Esophagus muscularis mucosa (tissue), 3 donors: ENCODE measurements around the gene CTTNBP2NL.

Experiments
- POLR2A ChIP-seq: fragments of 450-650 bp; IDR thresholded peaks from one replicate; pipeline ENCODE4 v1.6.1; 2017; ENCODE audit warnings: antibody characterized with exemption, moderate library complexity, mild to moderate bottlenecking, low read depth
- TF ChIP-seq, protein P1 (sequence below), 3 experiments: fragments of 200-600 bp in 2 of 3; fragments of 450-650 bp in 1 of 3; sonication (generic) in 2 of 3; IDR thresholded peaks; one replicate each; pipeline ENCODE4 v1.5.1; 2017 to 2019; ENCODE audit warnings: antibody characterized with exemption in 3 of 3, mild to moderate bottlenecking in 2 of 3, moderate library complexity in 1 of 3

DNA sequence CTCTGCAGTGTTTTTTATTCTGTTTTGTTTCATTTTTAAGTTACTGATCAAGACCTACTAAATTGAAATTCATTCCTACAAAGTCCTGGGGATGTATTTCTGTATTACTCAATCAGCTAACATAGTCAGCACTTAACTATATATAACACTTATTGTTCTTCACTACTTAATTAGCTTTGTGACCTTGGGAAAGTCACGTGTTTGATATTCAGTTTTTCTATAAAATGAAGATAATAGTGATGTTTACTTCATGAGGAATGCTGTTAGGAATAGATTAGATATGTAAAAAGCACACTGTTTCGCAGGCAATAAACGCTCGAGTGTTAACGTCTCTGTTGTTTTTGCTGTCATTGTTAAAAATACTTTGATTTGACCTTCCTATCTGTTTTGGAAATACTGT lies 44.6 kb downstream of the CTTNBP2NL start:
- TF ChIP-seq, protein P1, sequence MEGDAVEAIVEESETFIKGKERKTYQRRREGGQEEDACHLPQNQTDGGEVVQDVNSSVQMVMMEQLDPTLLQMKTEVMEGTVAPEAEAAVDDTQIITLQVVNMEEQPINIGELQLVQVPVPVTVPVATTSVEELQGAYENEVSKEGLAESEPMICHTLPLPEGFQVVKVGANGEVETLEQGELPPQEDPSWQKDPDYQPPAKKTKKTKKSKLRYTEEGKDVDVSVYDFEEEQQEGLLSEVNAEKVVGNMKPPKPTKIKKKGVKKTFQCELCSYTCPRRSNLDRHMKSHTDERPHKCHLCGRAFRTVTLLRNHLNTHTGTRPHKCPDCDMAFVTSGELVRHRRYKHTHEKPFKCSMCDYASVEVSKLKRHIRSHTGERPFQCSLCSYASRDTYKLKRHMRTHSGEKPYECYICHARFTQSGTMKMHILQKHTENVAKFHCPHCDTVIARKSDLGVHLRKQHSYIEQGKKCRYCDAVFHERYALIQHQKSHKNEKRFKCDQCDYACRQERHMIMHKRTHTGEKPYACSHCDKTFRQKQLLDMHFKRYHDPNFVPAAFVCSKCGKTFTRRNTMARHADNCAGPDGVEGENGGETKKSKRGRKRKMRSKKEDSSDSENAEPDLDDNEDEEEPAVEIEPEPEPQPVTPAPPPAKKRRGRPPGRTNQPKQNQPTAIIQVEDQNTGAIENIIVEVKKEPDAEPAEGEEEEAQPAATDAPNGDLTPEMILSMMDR (IDR thresholded peaks at IDR 0.05), result no peak
- TF ChIP-seq POLR2A, result no peak
